ENCODE results near the gene AIMP1.

The AIMP1 gene

DNA sequence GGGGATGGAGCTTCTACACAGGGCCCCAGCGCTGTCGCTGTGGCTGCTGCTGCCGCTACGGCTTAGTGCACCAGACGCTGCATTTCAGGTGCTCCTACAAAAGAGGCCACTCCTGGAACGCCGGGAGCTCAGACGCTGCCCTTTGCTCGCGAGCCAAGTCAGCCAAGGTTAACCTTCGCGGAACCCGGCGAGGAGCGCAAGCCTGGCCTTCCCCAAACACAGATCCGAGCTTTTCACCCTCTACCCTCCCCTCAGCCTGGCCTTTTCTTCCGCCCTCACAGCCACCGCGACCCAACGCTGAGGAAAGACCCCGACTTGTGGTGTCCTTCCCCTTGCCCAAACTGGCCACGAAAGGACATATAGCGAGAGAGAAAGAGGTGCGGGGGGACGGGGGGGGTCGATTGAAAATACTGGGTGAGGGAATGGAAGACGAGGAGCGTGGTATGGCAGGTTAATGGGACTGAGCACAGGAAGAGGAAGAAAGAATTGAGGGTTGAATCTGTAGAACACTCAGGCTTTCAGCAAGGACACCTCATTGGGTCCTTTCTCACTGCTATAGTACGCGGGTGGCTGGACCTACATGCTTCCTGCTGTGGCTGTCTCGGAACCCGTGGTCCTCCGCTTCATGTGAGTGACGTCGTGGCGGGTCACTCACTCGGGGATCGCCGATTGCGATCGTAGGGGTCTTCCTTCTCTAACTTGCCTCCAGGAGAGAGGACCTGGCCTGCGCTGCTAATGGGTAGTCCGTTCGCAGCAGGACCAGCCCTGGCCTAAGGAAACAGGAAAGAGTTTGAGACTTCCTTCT, at the start of gene AIMP1, which contains the start of gene TBCK:
TSS of gene AIMP1 (plus strand) at position 583 of the 805 bp plus-strand sequence. CDS start 8,460 bp downstream, outside the sequence.
TSS of gene TBCK (minus strand) at position 242 of the 805 bp plus-strand sequence. CDS start 7,249 bp downstream, outside the sequence.
- Histone ChIP-seq H3K9ac (ENCODE audit: low read depth, low read length) (peak within 1 kb of the TSS; percentile 98), H3K4me1 (ENCODE audit: control insufficient read depth, insufficient read depth, low read length) (no peaks in the 10 kb centered on the region), H3K4me3 (ENCODE audit: low read depth, low read length) (peak within 1 kb of the TSS; percentile 97), H3K36me3 (ENCODE audit: control insufficient read depth, insufficient read depth, low read length) (no peaks in the 10 kb centered on the region), H3K9me3 (ENCODE audit: control insufficient read depth, insufficient read depth, low read length) (no peaks in the 10 kb centered on the region), H3K27me3 (ENCODE audit: control insufficient read depth, insufficient read depth, low read length) (no peaks in the 10 kb centered on the region)

GRCh38 chr4:106268786-106269185, 47.6 kb upstream of the AIMP1 start:
- Histone ChIP-seq H3K4me3 (ENCODE audit: low read depth, low read length) (no peak overlapping the region), H3K36me3 (ENCODE audit: control insufficient read depth, insufficient read depth, low read length) (no peaks in the 10 kb centered on the region), H3K9ac (ENCODE audit: low read depth, low read length) (no peak overlapping the region), H3K4me1 (ENCODE audit: control insufficient read depth, insufficient read depth, low read length) (no peaks in the 10 kb centered on the region), H3K9me3 (ENCODE audit: control insufficient read depth, insufficient read depth, low read length) (no peaks in the 10 kb centered on the region), H3K27me3 (ENCODE audit: control insufficient read depth, insufficient read depth, low read length) (no peaks in the 10 kb centered on the region)

- Histone ChIP-seq H3K4me3 (ENCODE audit: low read depth, low read length) (no peak overlapping the region), H3K9ac (ENCODE audit: low read depth, low read length) (no peak overlapping the region), H3K27me3 (ENCODE audit: control insufficient read depth, insufficient read depth, low read length) (no peaks in the 10 kb centered on the region), H3K36me3 (ENCODE audit: control insufficient read depth, insufficient read depth, low read length) (no peaks in the 10 kb centered on the region), H3K9me3 (ENCODE audit: control insufficient read depth, insufficient read depth, low read length) (no peaks in the 10 kb centered on the region), H3K4me1 (ENCODE audit: control insufficient read depth, insufficient read depth, low read length) (peaks cover 4% of the 10 kb centered on the region)
Measured at GRCh38 chr4:106269711-106270110, 46.6 kb upstream of the AIMP1 start.

GRCh38 chr4:106270736-106271135, 45.6 kb upstream of the AIMP1 start:
- Histone ChIP-seq H3K36me3 (ENCODE audit: control insufficient read depth, insufficient read depth, low read length) (no peaks in the 10 kb centered on the region), H3K27me3 (ENCODE audit: control insufficient read depth, insufficient read depth, low read length) (no peaks in the 10 kb centered on the region), H3K4me1 (ENCODE audit: control insufficient read depth, insufficient read depth, low read length) (peaks cover 4% of the 10 kb centered on the region), H3K4me3 (ENCODE audit: low read depth, low read length) (no peak overlapping the region), H3K9me3 (ENCODE audit: control insufficient read depth, insufficient read depth, low read length) (no peaks in the 10 kb centered on the region), H3K9ac (ENCODE audit: low read depth, low read length) (no peak overlapping the region)

GRCh38 chr4:106273831-106274230, 42.5 kb upstream of the AIMP1 start:
- H3K36me3 ChIP-seq (ENCODE audit: control insufficient read depth, insufficient read depth, low read length): no peaks in the 10 kb centered on the region
- H3K9me3 ChIP-seq (ENCODE audit: control insufficient read depth, insufficient read depth, low read length): no peaks in the 10 kb centered on the region
- H3K9ac ChIP-seq (ENCODE audit: low read depth, low read length): no peak overlapping the region
- no peak overlapping the region for H3K4me3 ChIP-seq (ENCODE audit: low read depth, low read length)
- H3K4me1 ChIP-seq (ENCODE audit: control insufficient read depth, insufficient read depth, low read length): peaks cover 4% of the 10 kb centered on the region
- H3K27me3 ChIP-seq (ENCODE audit: control insufficient read depth, insufficient read depth, low read length): no peaks in the 10 kb centered on the region

DNA sequence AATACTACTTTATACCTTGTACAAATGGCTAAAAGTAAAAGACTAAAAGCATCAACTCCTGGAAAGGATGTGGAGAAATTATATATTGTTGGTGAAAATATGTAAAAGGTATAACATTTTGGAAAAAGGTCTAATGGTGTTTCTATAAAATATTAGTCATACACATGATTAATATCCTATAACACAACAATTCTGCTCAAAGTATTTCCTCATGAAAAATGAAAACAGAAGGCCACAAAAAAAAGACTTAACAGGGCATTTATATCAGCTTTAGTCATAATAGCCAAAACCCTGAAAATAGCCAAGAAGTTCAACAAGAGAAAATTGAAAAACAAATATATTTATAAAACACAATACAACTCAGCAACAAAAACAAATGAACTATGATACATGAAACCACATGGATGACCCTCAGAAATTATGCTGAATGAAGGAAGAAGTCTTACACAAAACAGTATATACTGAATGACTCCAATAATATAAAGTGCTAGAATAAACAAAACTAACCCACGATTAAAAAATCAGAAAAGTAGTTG, 39.1 kb upstream of the AIMP1 start:
- Histone ChIP-seq H3K9me3 (ENCODE audit: control insufficient read depth, insufficient read depth, low read length) (no peaks in the 10 kb centered on the region), H3K4me1 (ENCODE audit: control insufficient read depth, insufficient read depth, low read length) (peaks cover 4% of the 10 kb centered on the region), H3K27me3 (ENCODE audit: control insufficient read depth, insufficient read depth, low read length) (no peaks in the 10 kb centered on the region), H3K9ac (ENCODE audit: low read depth, low read length) (no peak overlapping the region), H3K4me3 (ENCODE audit: low read depth, low read length) (no peak overlapping the region), H3K36me3 (ENCODE audit: control insufficient read depth, insufficient read depth, low read length) (no peaks in the 10 kb centered on the region)

DNA sequence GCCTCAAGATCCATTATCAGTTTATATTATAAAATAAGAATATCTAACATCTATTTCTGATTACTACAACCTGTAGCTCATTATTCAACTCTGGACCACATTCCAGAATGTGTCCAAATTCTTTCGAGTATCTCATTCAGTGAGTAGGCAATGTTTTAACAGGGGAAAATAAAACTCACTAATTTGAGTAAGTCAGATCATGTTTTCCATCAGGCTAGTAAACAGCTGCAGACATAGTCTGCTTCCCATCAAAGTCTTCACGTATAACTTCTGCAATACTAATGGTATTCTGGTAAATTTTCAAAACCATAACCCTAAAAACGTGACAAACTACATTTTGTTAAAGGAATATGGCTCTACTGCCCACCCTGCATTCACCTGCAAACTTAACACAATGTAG, 32.1 kb upstream of the AIMP1 start:
- Histone ChIP-seq H3K9me3 (ENCODE audit: control insufficient read depth, insufficient read depth, low read length) (no peaks in the 10 kb centered on the region), H3K9ac (ENCODE audit: low read depth, low read length) (no peak overlapping the region), H3K4me3 (ENCODE audit: low read depth, low read length) (no peak overlapping the region), H3K36me3 (ENCODE audit: control insufficient read depth, insufficient read depth, low read length) (no peaks in the 10 kb centered on the region), H3K4me1 (ENCODE audit: control insufficient read depth, insufficient read depth, low read length) (peaks cover 4% of the 10 kb centered on the region), H3K27me3 (ENCODE audit: control insufficient read depth, insufficient read depth, low read length) (no peaks in the 10 kb centered on the region)

DNA sequence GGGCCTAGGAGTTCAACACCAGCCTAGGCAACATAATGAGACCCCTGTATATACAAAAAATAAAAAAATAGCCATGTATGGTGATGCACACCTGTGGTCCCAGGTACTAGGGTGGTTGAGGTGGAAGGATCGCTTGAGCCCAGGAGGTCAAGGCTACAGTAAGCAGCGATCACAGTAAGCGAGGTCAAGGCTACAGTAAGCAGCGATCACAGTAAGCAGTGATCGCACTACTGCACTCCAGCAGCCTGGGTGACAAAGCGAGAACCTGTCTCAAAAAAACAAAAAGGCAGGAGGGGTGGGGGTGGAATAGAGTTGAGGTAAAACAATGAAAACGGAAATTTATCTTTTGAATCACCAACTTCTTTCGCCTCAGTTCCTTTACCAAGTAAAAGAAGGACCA, 29.7 kb upstream of the AIMP1 start:
- Histone ChIP-seq H3K9me3 (ENCODE audit: control insufficient read depth, insufficient read depth, low read length) (no peaks in the 10 kb centered on the region), H3K9ac (ENCODE audit: low read depth, low read length) (no peak overlapping the region), H3K4me3 (ENCODE audit: low read depth, low read length) (no peak overlapping the region), H3K36me3 (ENCODE audit: control insufficient read depth, insufficient read depth, low read length) (no peaks in the 10 kb centered on the region), H3K27me3 (ENCODE audit: control insufficient read depth, insufficient read depth, low read length) (no peaks in the 10 kb centered on the region), H3K4me1 (ENCODE audit: control insufficient read depth, insufficient read depth, low read length) (peaks cover 4% of the 10 kb centered on the region)

DNA sequence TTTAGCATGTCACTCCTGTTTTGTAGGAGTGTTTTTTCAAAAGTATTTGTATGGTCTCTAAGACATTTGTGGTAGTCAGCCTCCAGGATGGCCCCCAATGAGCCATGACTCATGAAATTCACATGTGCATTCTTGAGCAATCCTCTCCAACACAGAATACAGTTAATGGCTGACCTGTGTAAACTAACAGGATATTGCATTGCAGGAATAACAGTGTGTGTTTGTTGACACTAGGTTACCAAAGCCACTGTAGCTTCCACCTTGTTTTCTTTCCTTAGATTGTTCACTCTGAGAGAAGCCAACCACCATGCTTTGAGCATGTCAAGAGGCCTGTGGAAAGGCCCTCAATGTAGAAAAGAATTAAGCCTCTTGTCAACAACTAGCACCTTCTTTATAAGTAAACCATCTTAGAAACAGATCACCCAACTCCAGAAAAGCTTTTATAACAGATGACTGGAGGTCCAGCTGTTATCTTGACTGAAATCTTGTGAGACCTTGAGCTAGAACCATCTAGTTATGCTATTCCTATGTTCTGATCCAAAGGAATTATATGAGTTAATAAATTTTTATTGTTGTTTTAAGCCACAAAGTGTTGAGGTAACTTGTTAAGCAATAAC, 28.9 kb upstream of the AIMP1 start:
- Histone ChIP-seq H3K9ac (ENCODE audit: low read depth, low read length) (no peak overlapping the region), H3K27me3 (ENCODE audit: control insufficient read depth, insufficient read depth, low read length) (no peaks in the 10 kb centered on the region), H3K4me3 (ENCODE audit: low read depth, low read length) (no peak overlapping the region), H3K36me3 (ENCODE audit: control insufficient read depth, insufficient read depth, low read length) (no peaks in the 10 kb centered on the region), H3K4me1 (ENCODE audit: control insufficient read depth, insufficient read depth, low read length) (peaks cover 4% of the 10 kb centered on the region), H3K9me3 (ENCODE audit: control insufficient read depth, insufficient read depth, low read length) (no peaks in the 10 kb centered on the region)

GRCh38 chr4:106289737-106290136, 26.6 kb upstream of the AIMP1 start:
- H3K4me1 ChIP-seq (ENCODE audit: control insufficient read depth, insufficient read depth, low read length): peaks cover 4% of the 10 kb centered on the region
- H3K4me3 ChIP-seq (ENCODE audit: low read depth, low read length): no peak overlapping the region
- no peak overlapping the region for H3K9ac ChIP-seq (ENCODE audit: low read depth, low read length)
- no peaks in the 10 kb centered on the region for H3K27me3 ChIP-seq (ENCODE audit: control insufficient read depth, insufficient read depth, low read length)
- no peaks in the 10 kb centered on the region for H3K9me3 ChIP-seq (ENCODE audit: control insufficient read depth, insufficient read depth, low read length)
- peaks cover 2% of the 10 kb centered on the region for H3K36me3 ChIP-seq (ENCODE audit: control insufficient read depth, insufficient read depth, low read length)

DNA sequence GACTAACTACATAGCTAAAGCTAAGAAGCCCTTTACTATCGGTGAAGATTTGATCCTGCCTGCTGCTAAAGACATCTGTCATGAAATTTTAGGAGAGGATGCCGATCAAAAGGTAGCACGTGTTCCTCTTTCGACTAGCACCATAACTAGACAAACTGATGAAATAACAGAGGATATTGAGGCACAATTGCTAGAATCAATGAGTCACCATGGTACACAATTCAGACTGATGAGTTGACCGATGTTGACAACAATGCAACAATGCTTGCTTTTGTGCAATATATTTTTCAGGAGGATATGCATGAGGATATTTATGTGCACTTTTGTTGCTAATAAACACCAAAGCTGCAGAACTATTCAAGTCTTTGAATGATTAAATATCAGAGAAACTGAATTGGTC, 24.7 kb upstream of the AIMP1 start:
- H3K9ac ChIP-seq (ENCODE audit: low read depth, low read length): no peak overlapping the region
- H3K4me1 ChIP-seq (ENCODE audit: control insufficient read depth, insufficient read depth, low read length): peaks cover 1% of the 10 kb centered on the region
- H3K36me3 ChIP-seq (ENCODE audit: control insufficient read depth, insufficient read depth, low read length): peaks cover 2% of the 10 kb centered on the region
- H3K4me3 ChIP-seq (ENCODE audit: low read depth, low read length): no peak overlapping the region
- no peaks in the 10 kb centered on the region for H3K27me3 ChIP-seq (ENCODE audit: control insufficient read depth, insufficient read depth, low read length)
- H3K9me3 ChIP-seq (ENCODE audit: control insufficient read depth, insufficient read depth, low read length): no peaks in the 10 kb centered on the region

DNA sequence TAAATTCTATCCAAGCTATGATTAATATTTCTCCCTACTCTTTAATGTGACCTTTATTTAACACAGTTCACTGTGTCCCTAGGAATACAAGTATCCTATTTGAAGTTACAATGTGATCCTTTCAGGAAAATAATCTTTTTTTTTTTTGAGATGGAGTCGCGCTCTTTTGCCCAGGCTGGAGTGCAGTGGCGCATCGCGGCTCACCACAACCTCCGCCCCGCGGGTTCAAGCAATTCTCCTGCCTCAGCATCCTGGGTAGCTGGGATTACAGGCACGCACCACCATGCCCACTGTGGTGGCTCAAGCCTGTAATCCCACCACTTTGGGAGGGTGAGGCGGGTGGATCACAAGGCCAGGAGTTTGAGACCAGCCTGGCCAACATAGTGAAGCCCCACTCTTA, 22.3 kb upstream of the AIMP1 start:
- H3K4me3 ChIP-seq (ENCODE audit: low read depth, low read length): no peak overlapping the region
- peaks cover 9% of the 10 kb centered on the region for H3K4me1 ChIP-seq (ENCODE audit: control insufficient read depth, insufficient read depth, low read length)
- no peak overlapping the region for H3K9ac ChIP-seq (ENCODE audit: low read depth, low read length)
- H3K27me3 ChIP-seq (ENCODE audit: control insufficient read depth, insufficient read depth, low read length): no peaks in the 10 kb centered on the region
- H3K9me3 ChIP-seq (ENCODE audit: control insufficient read depth, insufficient read depth, low read length): no peaks in the 10 kb centered on the region
- H3K36me3 ChIP-seq (ENCODE audit: control insufficient read depth, insufficient read depth, low read length): peaks cover 2% of the 10 kb centered on the region
